HEK293T (cell line): ENCODE data around the gene ADAMTS5.

ENCODE experiments used
- CTCF ChIA-PET: fragments of 350-600 bp; formaldehyde crosslinking; extraction: SDS; loops from one replicate; lab custom pipeline; 2021; ENCODE audit warnings: antibody characterized with exemption, inconsistent platforms; lab: Yijun Ruan, JAX
- POLR2A ChIA-PET: fragments of 350-600 bp; formaldehyde crosslinking; extraction: SDS; loops from one replicate; lab custom pipeline; 2020; ENCODE audit warnings: antibody characterized with exemption, inconsistent platforms; lab: Yijun Ruan, JAX
- DNase-seq: peaks from one replicate; pipeline ENCODE4 v3.0.0; 2012; ENCODE audit warnings: mixed read lengths; ENCODE audit errors: extremely low spot score
- ARNT ChIP-seq: fragments of 450-650 bp; IDR thresholded peaks from 2 replicates; pipeline ENCODE4 v1.6.1; 2017; ENCODE audit warnings: mild to moderate bottlenecking
- BHLHE40 ChIP-seq: fragments of 450-650 bp; IDR thresholded peaks from 2 replicates; pipeline ENCODE4 v1.6.1; 2016; ENCODE audit warnings: mild to moderate bottlenecking, moderate library complexity, borderline replicate concordance
- CTBP1 ChIP-seq: fragments of 450-650 bp; IDR thresholded peaks from 2 replicates; pipeline ENCODE4 v1.6.1; 2016; ENCODE audit warnings: borderline replicate concordance
- ELF4 ChIP-seq: fragments of 450-650 bp; IDR thresholded peaks from 2 replicates; pipeline ENCODE4 v1.6.1; 2017; ENCODE audit warnings: antibody characterized with exemption
- FOXA1 ChIP-seq: fragments of 450-650 bp; IDR thresholded peaks from 2 replicates; pipeline ENCODE4 v1.6.1; 2016; ENCODE audit warnings: mild to moderate bottlenecking
- FOXK2 ChIP-seq: fragments of 450-650 bp; IDR thresholded peaks from 2 replicates; pipeline ENCODE4 v1.6.1; 2016; ENCODE audit warnings: mild to moderate bottlenecking
- FOXM1 ChIP-seq: fragments of 450-650 bp; IDR thresholded peaks from 2 replicates; pipeline ENCODE4 v1.6.1; 2017; ENCODE audit warnings: mild to moderate bottlenecking, borderline replicate concordance
- HDGF ChIP-seq: fragments of 450-650 bp; IDR thresholded peaks from 2 replicates; pipeline ENCODE4 v1.6.1; 2017; ENCODE audit warnings: antibody characterized with exemption, borderline replicate concordance
- L3MBTL2 ChIP-seq: fragments of 450-650 bp; conservative IDR thresholded peaks from 2 replicates; pipeline ENCODE4 v1.6.1; 2016; ENCODE audit warnings: mild to moderate bottlenecking
- LEF1 ChIP-seq: fragments of 450-650 bp; IDR thresholded peaks from 2 replicates; pipeline ENCODE4 v1.6.1; 2017; ENCODE audit warnings: mild to moderate bottlenecking, borderline replicate concordance
- NFRKB ChIP-seq: fragments of 450-650 bp; IDR thresholded peaks from 2 replicates; pipeline ENCODE4 v1.6.1; 2016; ENCODE audit warnings: mild to moderate bottlenecking, moderate library complexity
- SP1 ChIP-seq: fragments of 450-650 bp; IDR thresholded peaks from 2 replicates; pipeline ENCODE4 v1.6.1; 2017
- SUZ12 ChIP-seq: fragments of 450-650 bp; IDR thresholded peaks from 2 replicates; pipeline ENCODE4 v1.6.1; 2016; ENCODE audit warnings: mild to moderate bottlenecking
- TARDBP ChIP-seq: fragments of 450-650 bp; IDR thresholded peaks from 2 replicates; pipeline ENCODE4 v1.6.1; 2016
- ZNF384 ChIP-seq: fragments of 450-650 bp; IDR thresholded peaks from 2 replicates; pipeline ENCODE4 v1.6.1; 2016
- TF ChIP-seq, protein P1 (sequence below): fragments of 450-650 bp; IDR thresholded peaks from 2 replicates; pipeline ENCODE4 v1.6.1; 2016

Gene ADAMTS5

DNA sequence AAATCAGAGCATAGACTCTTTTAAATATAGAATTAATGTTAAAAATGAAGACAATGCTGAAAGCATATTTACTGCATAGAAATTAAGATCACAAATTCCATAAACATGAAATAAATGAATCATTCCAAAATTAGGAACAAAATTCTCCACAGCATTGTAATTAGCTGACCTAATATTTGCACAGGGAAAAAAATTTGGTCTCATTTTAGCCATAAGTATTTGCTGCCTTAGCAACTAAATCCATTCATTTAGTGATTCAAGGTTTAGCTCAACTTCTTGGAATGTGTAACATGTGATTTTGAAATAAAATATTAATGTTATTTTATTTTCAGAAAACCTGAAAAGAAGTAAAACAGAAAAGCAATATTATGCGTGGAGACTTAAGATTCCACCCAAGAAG lies 25.5 kb downstream of the ADAMTS5 start:
- CTCF ChIA-PET: no interaction called here
- POLR2A ChIA-PET: interaction anchor here (1.0 kb wide), 1 partner anchor 24 kb away, joined by 4 read pairs; no protein-coding TSS in a partner anchor
- no peak for DNase-seq
- TF ChIP-seq ARNT (no peak), SUZ12 (no peak), TARDBP (no peak)

DNA sequence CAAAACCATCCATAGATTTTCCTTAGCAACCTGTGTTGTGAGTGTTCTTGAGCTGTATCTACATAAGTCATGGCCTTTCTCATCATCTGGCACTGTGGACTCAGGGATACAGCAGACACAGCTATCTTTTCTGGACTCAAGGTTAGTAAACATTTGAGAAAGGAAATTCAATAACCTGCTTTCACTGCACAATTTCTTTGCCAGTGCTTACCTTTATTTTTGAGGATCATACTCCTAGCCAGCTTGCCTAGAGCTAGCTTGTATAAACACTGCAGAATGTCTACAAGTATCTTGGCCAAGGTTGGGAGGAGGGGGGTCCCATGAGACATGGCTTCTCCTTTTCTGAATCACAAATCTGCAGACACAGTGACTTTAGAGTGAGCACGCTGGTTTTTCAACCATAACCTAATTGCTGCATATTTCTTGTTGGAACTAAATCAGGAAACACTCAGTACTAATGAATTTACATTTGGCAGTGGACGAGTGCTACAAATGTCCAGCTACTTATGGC lies 27.2 kb downstream of the ADAMTS5 start:
- TF ChIP-seq FOXK2 (no peak), NFRKB (no peak), BHLHE40 (no peak), L3MBTL2 (no peak), HDGF (no peak), ZNF384 (no peak), CTBP1 (no peak)
- DNase-seq: no peak
- POLR2A ChIA-PET: no interaction called here
- CTCF ChIA-PET: no interaction called here

GRCh38 chr21:26936641-26937040 lies 30.2 kb downstream of the ADAMTS5 start:
- POLR2A ChIA-PET: no interaction called here
- CTCF ChIA-PET: no interaction called here
- no peak for DNase-seq
- TF ChIP-seq SP1 (no peak), L3MBTL2 (no peak), ELF4 (no peak), FOXK2 (no peak), FOXA1 (no peak), ZNF384 (no peak), BHLHE40 (no peak), SUZ12 (no peak), ARNT (no peak), NFRKB (no peak), CTBP1 (no peak), HDGF (no peak), LEF1 (no peak), FOXM1 (no peak), TARDBP (no peak)
- TF ChIP-seq, protein P1, sequence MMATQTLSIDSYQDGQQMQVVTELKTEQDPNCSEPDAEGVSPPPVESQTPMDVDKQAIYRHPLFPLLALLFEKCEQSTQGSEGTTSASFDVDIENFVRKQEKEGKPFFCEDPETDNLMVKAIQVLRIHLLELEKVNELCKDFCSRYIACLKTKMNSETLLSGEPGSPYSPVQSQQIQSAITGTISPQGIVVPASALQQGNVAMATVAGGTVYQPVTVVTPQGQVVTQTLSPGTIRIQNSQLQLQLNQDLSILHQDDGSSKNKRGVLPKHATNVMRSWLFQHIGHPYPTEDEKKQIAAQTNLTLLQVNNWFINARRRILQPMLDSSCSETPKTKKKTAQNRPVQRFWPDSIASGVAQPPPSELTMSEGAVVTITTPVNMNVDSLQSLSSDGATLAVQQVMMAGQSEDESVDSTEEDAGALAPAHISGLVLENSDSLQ: no peak

GRCh38 chr21:26935977-26936376 lies 30.9 kb downstream of the ADAMTS5 start:
- CTCF ChIA-PET: no interaction called here
- TF ChIP-seq L3MBTL2 (no peak), CTBP1 (no peak), ARNT (no peak), FOXK2 (no peak)
- TF ChIP-seq, protein P1: no peak
- no peak for DNase-seq
- POLR2A ChIA-PET: no interaction called here

- CTCF ChIA-PET: no interaction called here
- TF ChIP-seq ARNT (no peak), BHLHE40 (no peak), L3MBTL2 (no peak), SP1 (no peak), HDGF (no peak), TARDBP (no peak), FOXA1 (no peak), SUZ12 (no peak), CTBP1 (no peak), ELF4 (no peak), LEF1 (no peak), FOXM1 (no peak), FOXK2 (no peak), ZNF384 (no peak), NFRKB (no peak)
- TF ChIP-seq, protein P1: no peak
- POLR2A ChIA-PET: no interaction called here
- DNase-seq: no peak
Observed at GRCh38 chr21:26934383-26934782, 32.5 kb downstream of the ADAMTS5 start.

DNA sequence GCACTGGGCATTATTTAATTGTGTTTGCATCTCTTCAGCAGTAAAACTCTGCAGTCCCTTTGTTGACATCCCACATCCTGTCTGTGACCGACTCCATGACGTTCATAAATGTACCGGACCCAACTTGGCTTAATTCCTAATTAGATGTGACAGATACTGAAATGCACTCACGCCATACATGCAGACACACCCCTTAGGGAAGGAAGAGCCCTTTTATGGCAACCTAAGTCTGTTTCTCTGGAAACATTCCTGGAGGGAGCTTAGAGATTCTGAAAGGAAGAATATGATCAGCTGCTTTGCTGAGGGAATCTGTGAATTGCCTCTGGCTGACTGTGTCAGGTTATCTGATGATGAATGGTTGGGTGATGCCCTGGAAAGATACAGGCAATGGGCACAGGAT lies 33.4 kb downstream of the ADAMTS5 start:
- ChIA-PET CTCF (interaction anchor here (0.7 kb wide), 1 partner anchor 15 kb away, joined by 3 read pairs; no protein-coding TSS in a partner anchor), POLR2A (no interaction called here)
- no peak for DNase-seq
- no peak for TF ChIP-seq CTBP1
- TF ChIP-seq TARDBP: no peak
- no peak for TF ChIP-seq FOXA1
- TF ChIP-seq, protein P1: no peak
- no peak for TF ChIP-seq LEF1
- TF ChIP-seq L3MBTL2: no peak
- no peak for TF ChIP-seq ARNT
- no peak for TF ChIP-seq SUZ12
- no peak for TF ChIP-seq ELF4
- TF ChIP-seq NFRKB: no peak
- TF ChIP-seq ZNF384: no peak
- no peak for TF ChIP-seq SP1
- TF ChIP-seq FOXK2: no peak
- no peak for TF ChIP-seq FOXM1
- no peak for TF ChIP-seq HDGF
- TF ChIP-seq BHLHE40: no peak
